Thyroid gland (tissue), 4 donors: Measurements from ENCODE around the gene WDR27. TPM values are rescaled to one million over a fixed set of nuclear protein-coding genes. Genes with fewer than 3 reads are reported as not detected.
A peak's percentile ranks its signal among the peaks of the same experiment; 100 is the strongest.

ENCODE experiments used
- DNase-seq, 2 donors: peaks; one replicate each; pipeline ENCODE4 v3.0.0-alpha.2; 2019
- H3K27ac ChIP-seq, 3 donors: fragments of 200-600 bp; sonication (generic); 1 replicate in 2 of 3; 2 replicates in 1 of 3; pipeline ENCODE4 v1.5.1; 2016 to 2019; ENCODE audit warnings: mild to moderate bottlenecking in 1 of 3, moderate library complexity in 1 of 3
- H3K27me3 ChIP-seq: fragments of 200-600 bp; sonication (generic); one replicate; pipeline ENCODE4 v1.5.1; 2019
- H3K36me3 ChIP-seq, 2 donors: fragments of 200-600 bp; sonication (generic); one replicate each; pipeline ENCODE4 v1.5.1; 2016 to 2019
- H3K4me1 ChIP-seq, 2 donors: fragments of 200-600 bp; sonication (generic); one replicate each; pipeline ENCODE4 v1.5.1; 2017 to 2019
- H3K4me3 ChIP-seq, 3 donors: fragments of 200-600 bp; sonication (generic); replicated peaks in 1 of 3; 1 replicate in 2 of 3; 2 replicates in 1 of 3; pipeline ENCODE4 v1.5.1; 2016; ENCODE audit warnings: mild to moderate bottlenecking in 1 of 3
- H3K9me3 ChIP-seq: fragments of 200-600 bp; sonication (generic); one replicate; pipeline ENCODE4 v1.5.1; 2017
- POLR2A ChIP-seq, 2 donors: fragments of 450-650 bp; IDR thresholded peaks; one replicate each; pipeline ENCODE4 v1.6.1; 2017; ENCODE audit warnings: antibody characterized with exemption in 2 of 2, mild to moderate bottlenecking in 2 of 2, moderate library complexity in 1 of 2
- WGBS, 2 donors: methylation state at CpG; one replicate each; pipeline ENCODE4 v1.1.5; 2017; 5-methylcytosine and 5-hydroxymethylcytosine counted together
- intact Hi-C: fragments of 100-400 bp; cut with DNase I; formaldehyde crosslinking; loops from one replicate; pipeline ENCODE4 v1.15.1; 2023
- total RNA-seq, 4 donors: library from RNA; depleted of rRNA; stranded (reverse); fragments of >200 nt; gene quantifications; one replicate each; pipeline ENCODE4 v1.2.3, GENCODE V29; 2016
- TF ChIP-seq, protein P1 (sequence below), 6 experiments: fragments of 200-600 bp in 3 of 6; fragments of 450-650 bp in 3 of 6; sonication (generic) in 3 of 6; IDR thresholded peaks; one replicate each; pipeline ENCODE4 v1.5.1; 2016 to 2019; ENCODE audit warnings: antibody characterized with exemption in 6 of 6, mild to moderate bottlenecking in 2 of 6, inconsistent platforms in 1 of 6, moderate library complexity in 1 of 6

The WDR27 gene
- total RNA-seq, 4 donors from 2014 or later, result 48.9 to 74.6 (median 51.8) TPM

DNA sequence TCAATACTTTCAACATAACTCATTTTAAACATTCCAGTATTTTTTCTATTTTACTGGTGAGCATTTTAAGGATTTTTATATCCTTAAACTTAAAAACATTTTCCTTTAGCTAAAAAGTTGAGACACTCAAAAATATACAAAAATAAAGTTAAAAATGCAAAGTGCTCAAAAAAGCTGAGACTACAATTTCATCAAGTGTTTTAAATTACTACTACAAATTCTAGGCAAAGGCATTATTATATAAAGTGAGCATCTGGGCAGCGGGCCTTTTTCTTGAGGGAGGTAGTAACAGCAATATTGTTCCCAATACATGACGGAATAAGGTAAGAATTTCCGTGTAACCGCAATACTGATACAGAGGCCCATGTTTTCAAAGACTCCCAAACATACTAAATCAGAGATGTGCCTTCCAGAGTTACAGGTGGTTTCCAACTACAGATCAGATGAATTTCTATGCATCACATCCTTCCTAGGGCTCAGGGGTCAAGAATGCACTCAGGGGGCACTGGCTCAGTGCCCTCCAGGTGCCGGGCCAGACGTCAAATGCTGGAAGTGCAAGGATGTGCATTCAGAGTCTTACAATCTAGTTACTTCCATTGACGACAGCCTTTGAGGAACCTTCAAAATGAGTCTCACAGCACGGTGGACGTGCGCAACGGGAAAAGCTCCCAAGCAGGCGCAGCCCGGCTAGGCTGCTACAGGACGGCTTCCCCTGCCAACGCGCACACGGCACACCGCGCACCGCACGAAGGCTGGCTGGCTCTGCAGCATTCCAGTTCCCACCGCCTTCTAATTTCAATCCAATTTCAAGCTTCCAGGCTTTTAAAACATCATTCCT is 20.8 kb upstream of the WDR27 start:
- Histone ChIP-seq H3K4me1 (peaks cover 12 to 16% of the 10 kb centered on the region in 2 donors), H3K27me3 (no peaks in the 10 kb centered on the region), H3K4me3 (peak overlapping the region; percentile 47 to 73 (median 57)), H3K9me3 (no peaks in the 10 kb centered on the region), H3K27ac (peak overlapping the region; percentile 67 to 94 (median 76)), H3K36me3 (no peaks in the 10 kb centered on the region)
- DNase-seq, result peak; percentile 50 to 54
- intact Hi-C loops, result no loop called here
- WGBS, 2 donors, result 7 to 8% methylated on average over 18 to 22 of the region's 22 CpGs
- TF ChIP-seq, protein P1, sequence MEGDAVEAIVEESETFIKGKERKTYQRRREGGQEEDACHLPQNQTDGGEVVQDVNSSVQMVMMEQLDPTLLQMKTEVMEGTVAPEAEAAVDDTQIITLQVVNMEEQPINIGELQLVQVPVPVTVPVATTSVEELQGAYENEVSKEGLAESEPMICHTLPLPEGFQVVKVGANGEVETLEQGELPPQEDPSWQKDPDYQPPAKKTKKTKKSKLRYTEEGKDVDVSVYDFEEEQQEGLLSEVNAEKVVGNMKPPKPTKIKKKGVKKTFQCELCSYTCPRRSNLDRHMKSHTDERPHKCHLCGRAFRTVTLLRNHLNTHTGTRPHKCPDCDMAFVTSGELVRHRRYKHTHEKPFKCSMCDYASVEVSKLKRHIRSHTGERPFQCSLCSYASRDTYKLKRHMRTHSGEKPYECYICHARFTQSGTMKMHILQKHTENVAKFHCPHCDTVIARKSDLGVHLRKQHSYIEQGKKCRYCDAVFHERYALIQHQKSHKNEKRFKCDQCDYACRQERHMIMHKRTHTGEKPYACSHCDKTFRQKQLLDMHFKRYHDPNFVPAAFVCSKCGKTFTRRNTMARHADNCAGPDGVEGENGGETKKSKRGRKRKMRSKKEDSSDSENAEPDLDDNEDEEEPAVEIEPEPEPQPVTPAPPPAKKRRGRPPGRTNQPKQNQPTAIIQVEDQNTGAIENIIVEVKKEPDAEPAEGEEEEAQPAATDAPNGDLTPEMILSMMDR (IDR thresholded peaks at IDR 0.05), result no peak
- TF ChIP-seq POLR2A (IDR thresholded peaks at IDR 0.05), result no peak

DNA sequence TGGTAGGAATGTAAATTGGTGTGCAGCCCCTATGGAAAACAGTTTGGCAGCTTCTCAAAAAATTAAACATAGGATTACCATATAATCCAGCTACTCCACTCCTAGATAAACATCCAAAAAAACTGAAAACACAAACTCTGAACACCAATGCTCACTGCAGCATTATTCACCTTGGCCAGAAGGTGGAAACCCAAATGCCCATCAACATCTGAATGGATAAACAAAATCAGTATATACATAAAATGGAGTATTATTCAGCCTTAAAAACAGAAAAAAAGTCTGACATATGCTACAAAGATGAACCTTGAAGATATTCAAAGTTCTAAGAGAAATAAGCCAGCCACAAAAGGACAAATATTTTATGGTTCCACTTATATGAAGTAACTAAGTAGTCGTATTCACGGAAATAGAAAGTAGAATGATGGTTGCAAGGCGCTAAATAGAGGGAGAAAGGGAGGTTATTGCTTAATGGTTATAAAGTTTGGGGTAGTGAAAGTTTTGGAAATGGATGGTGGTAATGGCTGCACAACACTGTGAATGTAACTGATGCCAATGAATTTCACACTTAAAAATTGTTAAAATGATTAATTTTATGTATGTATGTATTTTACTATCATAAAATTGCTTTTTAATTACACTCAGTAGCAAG is 18.5 kb upstream of the WDR27 start:
- peaks cover 8 to 14% of the 10 kb centered on the region in 2 donors for H3K36me3 ChIP-seq
- no peak overlapping the region for H3K4me3 ChIP-seq
- H3K9me3 ChIP-seq, result no peaks in the 10 kb centered on the region
- H3K27me3 ChIP-seq, result no peaks in the 10 kb centered on the region
- TF ChIP-seq, protein P1 (IDR thresholded peaks at IDR 0.05), result peak in 1 of 6 experiments; percentile 10
- TF ChIP-seq POLR2A (IDR thresholded peaks at IDR 0.05), result no peak
- intact Hi-C loops, result no loop called here
- no peak for DNase-seq
- H3K27ac ChIP-seq, result no peak overlapping the region
- peaks cover 12 to 16% of the 10 kb centered on the region in 2 donors for H3K4me1 ChIP-seq
- 90 to 91% methylated on average over 3 of the region's 3 CpGs for WGBS, 2 donors

DNA sequence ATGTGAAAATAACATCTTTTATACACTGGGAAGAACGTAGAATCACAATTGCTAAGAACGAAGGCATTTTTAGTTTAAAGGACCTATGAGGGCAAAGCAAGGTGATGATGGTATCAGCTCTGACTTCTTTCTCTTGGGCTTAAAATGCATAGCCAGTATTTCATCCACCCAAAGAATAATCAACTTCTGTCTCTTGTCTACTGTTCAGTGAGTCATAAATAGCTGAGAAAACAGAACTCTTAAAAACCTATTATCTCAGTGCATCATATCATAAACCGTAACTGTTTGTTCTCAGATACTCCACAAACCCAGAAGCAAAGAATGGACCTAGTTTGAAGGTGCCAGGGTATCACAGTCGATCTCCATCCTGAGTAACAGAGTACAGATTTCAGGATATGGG is 17.3 kb upstream of the WDR27 start:
- no peak overlapping the region for H3K4me3 ChIP-seq
- peaks cover 12 to 16% of the 10 kb centered on the region in 2 donors for H3K4me1 ChIP-seq
- H3K27me3 ChIP-seq, result no peaks in the 10 kb centered on the region
- TF ChIP-seq, protein P1 (IDR thresholded peaks at IDR 0.05), result no peak
- no peak for TF ChIP-seq POLR2A (IDR thresholded peaks at IDR 0.05)
- no peaks in the 10 kb centered on the region for H3K9me3 ChIP-seq
- H3K36me3 ChIP-seq, result peaks cover 17 to 26% of the 10 kb centered on the region in 2 donors
- no peak overlapping the region for H3K27ac ChIP-seq
- intact Hi-C loops, result no loop called here
- 92 to 94% methylated on average over 4 of the region's 4 CpGs for WGBS, 2 donors
- DNase-seq, result no peak

DNA sequence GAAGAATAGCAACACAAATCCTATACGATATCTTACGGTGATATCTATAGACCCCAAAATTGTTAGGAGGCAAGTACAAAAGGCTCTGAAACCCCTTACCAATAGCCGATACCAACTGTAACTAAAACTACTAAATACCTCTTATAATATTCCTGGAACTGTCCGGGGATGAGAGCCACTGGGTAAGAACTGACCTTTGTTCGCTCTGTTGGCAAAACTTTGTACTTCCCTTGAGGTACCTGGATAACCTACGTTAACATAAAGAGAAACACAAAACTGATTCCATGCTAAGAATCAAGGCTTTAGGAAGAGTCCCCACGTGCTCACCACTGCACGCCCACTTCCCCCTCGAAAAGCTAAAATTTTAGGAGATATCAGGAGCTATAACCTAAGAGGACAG is 12.8 kb upstream of the WDR27 start:
- 96 to 98% methylated on average over 9 of the region's 9 CpGs for WGBS, 2 donors
- TF ChIP-seq POLR2A (IDR thresholded peaks at IDR 0.05), result no peak
- TF ChIP-seq, protein P1 (IDR thresholded peaks at IDR 0.05), result no peak
- no peak for DNase-seq
- no peaks in the 10 kb centered on the region for H3K9me3 ChIP-seq
- peaks cover 33 to 50% of the 10 kb centered on the region in 2 donors for H3K36me3 ChIP-seq
- H3K27ac ChIP-seq, result no peak overlapping the region
- H3K27me3 ChIP-seq, result no peaks in the 10 kb centered on the region
- H3K4me3 ChIP-seq, result no peak overlapping the region
- intact Hi-C loops, result no loop called here
- H3K4me1 ChIP-seq, result no peaks in the 10 kb centered on the region

DNA sequence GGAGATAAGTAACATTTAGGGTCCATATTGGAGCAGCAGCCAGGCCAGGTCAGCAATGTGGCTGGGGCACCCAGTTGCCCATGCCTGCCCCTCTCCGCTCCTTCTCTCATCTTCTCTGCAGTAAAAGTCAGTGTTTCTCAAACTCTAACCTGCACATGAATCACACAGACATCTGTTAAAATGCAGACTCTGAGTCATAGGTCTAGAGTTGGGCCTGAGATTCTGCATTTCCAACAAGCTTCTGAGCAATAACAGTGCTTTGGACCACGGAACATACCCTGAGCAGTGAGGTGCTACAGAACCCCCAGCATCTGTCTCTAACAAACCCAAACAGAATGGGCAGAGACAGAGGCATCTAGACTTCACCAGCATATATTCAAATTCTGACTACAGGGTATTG is 12.3 kb upstream of the WDR27 start:
- no peak for DNase-seq
- Histone ChIP-seq H3K27me3 (no peaks in the 10 kb centered on the region), H3K4me1 (no peaks in the 10 kb centered on the region), H3K4me3 (no peak overlapping the region), H3K36me3 (peaks cover 33 to 51% of the 10 kb centered on the region in 2 donors), H3K9me3 (no peaks in the 10 kb centered on the region), H3K27ac (no peak overlapping the region)
- intact Hi-C loops, result no loop called here
- TF ChIP-seq POLR2A (IDR thresholded peaks at IDR 0.05), result no peak
- TF ChIP-seq, protein P1 (IDR thresholded peaks at IDR 0.05), result no peak
- WGBS, 2 donors, result 94 to 100% methylated on average over 2 of the region's 2 CpGs
